Tibial artery (tissue), 4 donors: Measurements from ENCODE around the gene RGS19.

Source experiments
- DNase-seq, 2 donors: peaks; one replicate each; pipeline ENCODE4 v3.0.0-alpha.2; 2019
- H3K27ac ChIP-seq, 2 donors: fragments of 200-600 bp; sonication (generic) in 1 of 2; 1 replicate in 1 of 2; 2 replicates in 1 of 2; pipeline ENCODE4 v1.5.1; 2018 to 2019; ENCODE audit warnings: mild to moderate bottlenecking in 1 of 2
- H3K27me3 ChIP-seq, 2 donors: fragments of 200-600 bp; sonication (generic) in 1 of 2; one replicate each; pipeline versions ENCODE4 v1.5.1 to v1.6.0; 2016 to 2019
- H3K36me3 ChIP-seq, 3 donors: fragments of 200-600 bp; sonication (generic) in 2 of 3; one replicate each; pipeline ENCODE4 v1.5.1; 2016 to 2019; ENCODE audit warnings: mild to moderate bottlenecking in 2 of 3
- H3K4me1 ChIP-seq, 4 donors: fragments of 200-600 bp; sonication (generic) in 2 of 4; 1 replicate in 3 of 4; 2 replicates in 1 of 4; pipeline ENCODE4 v1.5.1; 2016 to 2019
- H3K4me3 ChIP-seq, 2 donors: fragments of 200-600 bp; sonication (generic) in 1 of 2; 1 replicate in 1 of 2; 2 replicates in 1 of 2; pipeline ENCODE4 v1.5.1; 2018 to 2019; ENCODE audit warnings: mild to moderate bottlenecking in 2 of 2
- H3K9me3 ChIP-seq, 3 donors: fragments of 200-600 bp; sonication (generic) in 1 of 3; one replicate each; pipeline ENCODE4 v1.5.1; 2016 to 2019
- intact Hi-C: fragments of 100-400 bp; cut with DNase I; formaldehyde crosslinking; loops from one replicate; pipeline ENCODE4 v1.15.0; 2023; ENCODE audit warnings: low total_unique reads
- TF ChIP-seq, protein P1 (sequence below), 2 experiments: fragments of 200-600 bp in 1 of 2; fragments of 450-650 bp in 1 of 2; IDR thresholded peaks; one replicate each; pipeline ENCODE4 v1.5.1; 2017 to 2019; ENCODE audit warnings: antibody characterized with exemption in 2 of 2, mild to moderate bottlenecking in 1 of 2, moderate library complexity in 1 of 2

RGS19 gene

GRCh38 chr20:64035066-64035932, 44.0 kb downstream of the RGS19 start:
- Histone ChIP-seq H3K9me3 (no peaks in the 10 kb centered on the region), H3K4me3 (no peak overlapping the region), H3K27ac (no peak overlapping the region), H3K36me3 (peaks cover 22 to 50% (median 47%) of the 10 kb centered on the region in 3 donors), H3K4me1 (peaks cover 0 to 34% (median 18%) of the 10 kb centered on the region in 4 donors), H3K27me3 (peaks cover 0 to 51% of the 10 kb centered on the region in 2 donors)
- intact Hi-C loops: no loop called here
- TF ChIP-seq, protein P1, sequence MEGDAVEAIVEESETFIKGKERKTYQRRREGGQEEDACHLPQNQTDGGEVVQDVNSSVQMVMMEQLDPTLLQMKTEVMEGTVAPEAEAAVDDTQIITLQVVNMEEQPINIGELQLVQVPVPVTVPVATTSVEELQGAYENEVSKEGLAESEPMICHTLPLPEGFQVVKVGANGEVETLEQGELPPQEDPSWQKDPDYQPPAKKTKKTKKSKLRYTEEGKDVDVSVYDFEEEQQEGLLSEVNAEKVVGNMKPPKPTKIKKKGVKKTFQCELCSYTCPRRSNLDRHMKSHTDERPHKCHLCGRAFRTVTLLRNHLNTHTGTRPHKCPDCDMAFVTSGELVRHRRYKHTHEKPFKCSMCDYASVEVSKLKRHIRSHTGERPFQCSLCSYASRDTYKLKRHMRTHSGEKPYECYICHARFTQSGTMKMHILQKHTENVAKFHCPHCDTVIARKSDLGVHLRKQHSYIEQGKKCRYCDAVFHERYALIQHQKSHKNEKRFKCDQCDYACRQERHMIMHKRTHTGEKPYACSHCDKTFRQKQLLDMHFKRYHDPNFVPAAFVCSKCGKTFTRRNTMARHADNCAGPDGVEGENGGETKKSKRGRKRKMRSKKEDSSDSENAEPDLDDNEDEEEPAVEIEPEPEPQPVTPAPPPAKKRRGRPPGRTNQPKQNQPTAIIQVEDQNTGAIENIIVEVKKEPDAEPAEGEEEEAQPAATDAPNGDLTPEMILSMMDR (IDR thresholded peaks at IDR 0.05): no peak
- DNase-seq: no peak

DNA sequence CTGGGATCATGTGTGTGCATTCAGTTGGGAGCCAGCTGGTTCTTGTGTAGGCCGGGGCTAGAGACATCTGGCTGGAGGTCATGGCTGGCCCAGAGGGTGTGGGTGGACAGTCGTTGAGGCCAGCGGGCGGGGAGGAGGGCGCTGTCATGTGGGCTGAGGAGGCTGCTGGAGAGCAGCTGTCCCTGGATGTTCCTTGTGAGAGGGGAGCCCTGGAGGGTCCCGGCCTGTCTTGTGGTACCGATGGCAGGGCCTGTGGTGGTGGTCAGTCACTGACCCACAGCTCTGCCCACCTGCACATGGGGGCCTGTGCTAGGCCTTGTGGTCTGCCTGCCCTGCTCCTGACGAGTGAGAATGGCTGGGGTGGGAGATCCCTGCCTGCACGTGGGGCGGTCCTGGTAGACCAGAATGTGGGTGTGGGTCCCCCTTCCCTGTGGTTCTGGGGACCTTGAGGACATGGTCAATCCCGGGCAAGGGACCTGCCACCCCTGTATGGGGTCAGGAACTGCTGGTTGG, 45.3 kb downstream of the RGS19 start:
- no peaks in the 10 kb centered on the region for H3K9me3 ChIP-seq
- intact Hi-C loops: no loop called here
- no peak overlapping the region for H3K27ac ChIP-seq
- peaks cover 0 to 25% (median 15%) of the 10 kb centered on the region in 4 donors for H3K4me1 ChIP-seq
- peaks cover 34 to 63% (median 60%) of the 10 kb centered on the region in 3 donors for H3K36me3 ChIP-seq
- H3K27me3 ChIP-seq: peaks cover 0 to 38% of the 10 kb centered on the region in 2 donors
- DNase-seq: no peak
- TF ChIP-seq, protein P1 (IDR thresholded peaks at IDR 0.05): no peak
- H3K4me3 ChIP-seq: no peak overlapping the region

GRCh38 chr20:64032706-64033624, 46.4 kb downstream of the RGS19 start:
- TF ChIP-seq, protein P1 (IDR thresholded peaks at IDR 0.05): no peak
- Histone ChIP-seq H3K9me3 (no peaks in the 10 kb centered on the region), H3K36me3 (peaks cover 45 to 74% (median 70%) of the 10 kb centered on the region in 3 donors), H3K4me1 (peaks cover 0 to 15% (median 5%) of the 10 kb centered on the region in 4 donors), H3K27me3 (peaks cover 0 to 27% of the 10 kb centered on the region in 2 donors), H3K27ac (no peak overlapping the region), H3K4me3 (no peak overlapping the region)
- intact Hi-C loops: no loop called here
- no peak for DNase-seq

- no peak overlapping the region for H3K4me3 ChIP-seq
- DNase-seq: no peak
- no peaks in the 10 kb centered on the region for H3K9me3 ChIP-seq
- intact Hi-C loops: no loop called here
- H3K4me1 ChIP-seq: peaks cover 0 to 6% (median 0%) of the 10 kb centered on the region in 4 donors
- H3K27me3 ChIP-seq: peaks cover 0 to 16% of the 10 kb centered on the region in 2 donors
- TF ChIP-seq, protein P1 (IDR thresholded peaks at IDR 0.05): no peak
- no peak overlapping the region for H3K27ac ChIP-seq
- peaks cover 56 to 85% (median 81%) of the 10 kb centered on the region in 3 donors for H3K36me3 ChIP-seq
These were observed 47.5 kb downstream of the RGS19 start for GRCh38 chr20:64031822-64032314.
